Esophagus squamous epithelium (tissue), 4 donors: ENCODE results near the gene RNPEPL1.

Experiments
- CTCF ChIP-seq, 6 experiments: fragments of 450-650 bp in 4 of 6; fragments of 200-600 bp in 2 of 6; sonication (generic) in 2 of 6; IDR thresholded peaks; one replicate each; pipeline ENCODE4 v1.5.1; 2016 to 2019; ENCODE audit warnings: antibody characterized with exemption in 6 of 6, mild to moderate bottlenecking in 4 of 6, moderate library complexity in 4 of 6
- POLR2A ChIP-seq, 4 donors: fragments of 450-650 bp; IDR thresholded peaks; one replicate each; pipeline ENCODE4 v1.6.1; 2017; ENCODE audit warnings: antibody characterized with exemption in 4 of 4, mild to moderate bottlenecking in 4 of 4, moderate library complexity in 3 of 4

GRCh38 chr2:240565333-240566202 is 2.7 kb upstream of the RNPEPL1 start:
- TF ChIP-seq CTCF (IDR thresholded peaks at IDR 0.05) (no peak), POLR2A (IDR thresholded peaks at IDR 0.05) (peak in 1 of 4 donors; percentile 55)
